Measurements from ENCODE around the gene PPP2R5A. TPM values are rescaled to one million over a fixed set of nuclear protein-coding genes. Genes with fewer than 3 reads are reported as not detected.

Gene PPP2R5A
- total RNA-seq, 2 donors from 2014 or later = 52.1 to 52.4 TPM

DNA sequence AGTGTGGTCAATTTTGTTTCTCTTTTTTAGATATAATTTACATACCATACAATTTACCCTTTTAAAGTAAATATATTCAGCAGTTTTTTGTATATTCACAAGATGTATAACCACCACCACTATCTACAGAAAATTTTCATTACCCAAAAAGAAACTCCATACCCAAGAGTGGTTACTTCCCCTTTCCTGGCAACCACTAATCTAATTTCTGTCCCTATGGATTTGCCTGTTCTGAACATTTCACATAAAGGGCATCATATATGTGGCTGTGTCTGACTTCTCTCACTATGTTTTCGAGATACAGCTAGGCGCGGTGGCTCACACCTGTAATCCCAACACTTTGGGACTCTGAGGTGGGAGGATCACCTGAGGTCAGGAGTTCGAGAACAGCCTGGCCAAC lies 115.8 kb downstream of the PPP2R5A start:
- ATAC-seq (no peak), DNase-seq (no peak)
- Mint-ChIP-seq H3K4me1 (peaks cover 18% of the 10 kb centered on the region), H3K27me3 (no peaks in the 10 kb centered on the region), H3K27ac (no peak overlapping the region), H3K4me3 (no peak overlapping the region), H3K36me3 (ENCODE audit: low read depth) (peaks cover 10% of the 10 kb centered on the region)
- H3K9me3 ChIP-seq (ENCODE audit: control insufficient read depth, low read length, poor library complexity, severe bottlenecking) = peaks cover 7% of the 10 kb centered on the region

DNA sequence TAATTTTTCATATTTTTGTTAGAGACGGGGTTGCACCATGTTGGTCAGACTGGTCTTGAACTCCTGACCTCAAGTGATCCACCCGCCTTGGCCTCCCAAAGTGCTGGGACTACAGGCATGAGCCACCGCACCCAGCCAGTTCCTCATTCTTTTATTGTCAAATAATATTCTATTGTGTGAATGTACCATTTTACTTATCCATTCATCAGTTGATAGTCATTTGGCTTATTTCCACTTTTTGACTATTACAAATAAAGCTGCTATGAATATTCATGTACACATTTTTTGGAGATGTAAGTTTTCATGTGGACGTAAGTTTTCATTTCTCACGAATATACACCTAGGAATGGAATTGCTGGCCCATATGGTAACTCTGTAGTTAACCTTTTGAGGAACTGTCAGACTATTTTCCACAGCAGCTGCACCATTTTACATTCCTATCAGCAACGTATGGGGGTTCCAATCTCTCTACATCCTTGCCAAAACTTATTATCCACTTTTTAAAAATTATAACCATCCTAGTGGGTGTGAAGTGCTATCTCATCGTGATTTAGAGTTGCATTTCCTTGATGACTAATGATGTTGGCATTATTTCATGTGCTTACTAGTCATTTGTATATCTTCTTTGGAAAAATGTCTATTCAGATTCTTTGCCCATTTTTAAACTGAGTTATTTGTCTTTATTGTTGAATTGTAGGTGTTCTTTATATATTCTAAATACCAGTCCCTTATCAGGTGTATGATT lies 116.8 kb downstream of the PPP2R5A start:
- peaks cover 7% of the 10 kb centered on the region for H3K9me3 ChIP-seq (ENCODE audit: control insufficient read depth, low read length, poor library complexity, severe bottlenecking)
- H3K27ac Mint-ChIP-seq = no peak overlapping the region
- H3K4me3 Mint-ChIP-seq = no peak overlapping the region
- ATAC-seq = no peak
- no peaks in the 10 kb centered on the region for H3K27me3 Mint-ChIP-seq
- no peak for DNase-seq
- peaks cover 18% of the 10 kb centered on the region for H3K4me1 Mint-ChIP-seq
- peaks cover 10% of the 10 kb centered on the region for H3K36me3 Mint-ChIP-seq (ENCODE audit: low read depth)

DNA sequence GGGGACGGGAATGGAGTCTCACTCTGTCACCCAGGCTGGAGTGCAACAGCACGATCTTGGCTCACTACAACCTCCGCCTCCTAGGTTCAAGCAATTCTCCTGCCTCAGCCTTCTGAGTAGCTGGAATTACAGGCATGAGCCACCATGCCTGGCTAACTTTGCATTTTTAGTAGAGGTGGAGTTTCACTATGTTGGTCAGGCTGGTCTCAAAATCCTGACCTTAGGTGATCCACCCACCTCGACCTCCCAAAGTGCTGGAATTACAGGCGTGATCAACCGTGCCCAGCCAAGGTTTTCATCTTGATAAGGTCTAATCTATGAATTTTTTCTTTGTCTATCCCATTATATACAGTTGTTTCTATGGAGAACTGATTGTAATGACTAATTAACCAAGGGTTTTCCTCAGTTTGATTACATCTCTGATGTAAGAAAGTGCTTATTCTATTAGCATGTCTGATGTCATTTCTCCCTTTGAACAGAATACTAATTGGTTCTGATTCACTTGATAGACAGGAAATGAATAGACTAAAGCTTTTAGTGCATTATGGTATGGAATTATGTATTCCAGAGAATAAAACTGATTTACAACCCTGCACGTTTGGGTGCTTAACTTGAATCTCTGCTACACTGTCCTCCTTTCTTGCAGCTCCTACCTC lies 117.6 kb downstream of the PPP2R5A start:
- H3K9me3 ChIP-seq (ENCODE audit: control insufficient read depth, low read length, poor library complexity, severe bottlenecking) = peaks cover under 1% of the 10 kb centered on the region
- Mint-ChIP-seq H3K4me3 (no peak overlapping the region), H3K27ac (no peak overlapping the region), H3K36me3 (ENCODE audit: low read depth) (peaks cover 10% of the 10 kb centered on the region), H3K27me3 (no peaks in the 10 kb centered on the region), H3K4me1 (peaks cover 18% of the 10 kb centered on the region)
- ATAC-seq (no peak), DNase-seq (no peak)

DNA sequence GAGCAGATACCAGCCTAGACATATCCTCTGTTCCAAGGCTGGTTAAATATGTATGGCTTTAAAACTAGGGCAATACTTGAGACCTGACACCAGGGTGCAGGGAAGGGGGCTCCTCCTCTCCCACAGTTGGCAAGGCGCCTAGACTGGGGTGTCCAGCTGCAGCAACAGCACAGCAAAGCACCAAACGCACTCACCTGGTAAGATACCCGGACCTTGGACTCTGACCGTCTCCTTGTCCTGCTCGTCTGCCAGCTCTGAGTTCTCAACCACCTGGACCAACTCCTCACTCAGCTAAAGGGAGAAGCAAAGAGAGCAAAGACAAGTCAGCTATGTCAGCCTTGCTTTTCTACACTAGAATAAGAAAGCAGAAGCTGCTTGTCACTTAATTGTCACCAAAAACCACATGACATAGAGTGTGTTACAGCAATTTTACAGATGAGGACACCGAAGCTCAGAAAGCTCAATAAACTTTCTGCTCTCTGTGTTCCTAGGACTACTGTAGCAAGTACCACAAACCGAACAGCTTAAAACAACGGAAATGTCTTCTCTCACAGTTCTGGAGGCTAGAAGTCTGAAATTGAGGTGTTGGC lies 125.1 kb downstream of the PPP2R5A start:
- Mint-ChIP-seq H3K4me3 (no peak overlapping the region), H3K27ac (peak overlapping the region; percentile 14), H3K27me3 (no peaks in the 10 kb centered on the region), H3K4me1 (peaks cover 22% of the 10 kb centered on the region), H3K36me3 (ENCODE audit: low read depth) (peaks cover 14% of the 10 kb centered on the region)
- ATAC-seq (no peak), DNase-seq (no peak)
- no peaks in the 10 kb centered on the region for H3K9me3 ChIP-seq (ENCODE audit: control insufficient read depth, low read length, poor library complexity, severe bottlenecking)

Other genes starting within 250 kb of the PPP2R5A start
- gene INTS7, start 249.9 kb upstream of the PPP2R5A start, total RNA-seq = 1 to 10 TPM; 9.2 to 9.5 TPM
- gene DTL, start 249.7 kb upstream of the PPP2R5A start, total RNA-seq = 1 to 10 TPM in 1 of 2 donors, under 1 TPM in 1; 0.72 to 1.7 TPM
- gene PACC1, start 129.5 kb downstream of the PPP2R5A start, total RNA-seq = 1 to 10 TPM; 4.7 to 8.2 TPM
- gene NENF, start 147.5 kb downstream of the PPP2R5A start, total RNA-seq = 10 to 100 TPM; 15.4 to 23.3 TPM

Measured in T-helper 17 cell (primary cell).